Neuronal stem cell (in vitro differentiated cells): ENCODE results near the gene STXBP5.

Experiments used
- DNase-seq: peaks from one replicate; pipeline ENCODE4 v3.0.0-alpha.2; 2013; ENCODE audit warnings: low spot score
- H2AFZ ChIP-seq: one replicate; pipeline ENCODE4 v1.6.1; 2013; ENCODE audit warnings: mild to moderate bottlenecking, low read length, inconsistent platforms
- H2AK5ac ChIP-seq: 2 replicates; pipeline ENCODE4 v1.6.1; 2013; ENCODE audit warnings: low read depth, mild to moderate bottlenecking, inconsistent platforms, low read length, moderate library complexity, mixed read lengths
- H2BK120ac ChIP-seq: 2 replicates; pipeline ENCODE4 v1.6.1; 2013; ENCODE audit warnings: low read depth, mild to moderate bottlenecking, inconsistent platforms, low read length, moderate library complexity, mixed read lengths
- H2BK12ac ChIP-seq: one replicate; pipeline ENCODE4 v1.6.1; 2013; ENCODE audit warnings: low read length, inconsistent platforms
- H2BK15ac ChIP-seq: 2 replicates; pipeline ENCODE4 v1.6.1; 2013; ENCODE audit warnings: mild to moderate bottlenecking, low read length, inconsistent platforms, mixed read lengths
- H2BK5ac ChIP-seq: one replicate; pipeline ENCODE4 v1.6.1; 2013; ENCODE audit warnings: inconsistent platforms, mild to moderate bottlenecking, low read length, moderate library complexity
- H3K14ac ChIP-seq: one replicate; pipeline ENCODE4 v1.6.1; 2013; ENCODE audit warnings: low read length, inconsistent platforms
- H3K18ac ChIP-seq: 2 replicates; pipeline ENCODE4 v1.6.1; 2013; ENCODE audit warnings: low read length, inconsistent platforms
- H3K23ac ChIP-seq: 2 replicates; pipeline ENCODE4 v1.6.1; 2013; ENCODE audit warnings: low read depth, mild to moderate bottlenecking, mixed read lengths, low read length, inconsistent platforms; ENCODE audit not compliant: poor library complexity
- H3K27ac ChIP-seq: replicated peaks from 3 replicates; pipeline ENCODE4 v1.5.1; 2013; ENCODE audit warnings: low read length, inconsistent platforms
- H3K27me3 ChIP-seq, 3 experiments: 2 replicates each; pipeline ENCODE4 v1.6.1; 2013; ENCODE audit warnings: low read length in 3 of 3, mild to moderate bottlenecking in 2 of 3, inconsistent platforms in 1 of 3, low read depth in 1 of 3, mixed read lengths in 1 of 3, moderate library complexity in 1 of 3; ENCODE audit not compliant: control insufficient read depth in 3 of 3, insufficient read depth in 3 of 3
- H3K36me3 ChIP-seq, 2 donors: replicated peaks in 1 of 2; 2 replicates each; pipeline ENCODE4 v1.6.1; 2013; ENCODE audit warnings: low read length in 2 of 2; ENCODE audit not compliant: control insufficient read depth in 2 of 2, insufficient read depth in 2 of 2
- H3K4ac ChIP-seq: 2 replicates; pipeline ENCODE4 v1.6.1; 2013; ENCODE audit warnings: inconsistent platforms, mild to moderate bottlenecking, low read length, moderate library complexity
- H3K4me1 ChIP-seq, 2 donors: 1 replicate in 1 of 2; 2 replicates in 1 of 2; pipeline ENCODE4 v1.6.1; 2013; ENCODE audit warnings: low read length in 2 of 2, low read depth in 1 of 2; ENCODE audit not compliant: control insufficient read depth in 2 of 2, insufficient read depth in 1 of 2
- H3K4me2 ChIP-seq: one replicate; pipeline ENCODE4 v1.6.1; 2013; ENCODE audit warnings: mild to moderate bottlenecking, low read length, inconsistent platforms; ENCODE audit not compliant: insufficient read depth, poor library complexity, severe bottlenecking
- H3K4me3 ChIP-seq, 2 donors: 2 replicates each; pipeline ENCODE4 v1.5.1; 2013; ENCODE audit warnings: low read length in 2 of 2, mild to moderate bottlenecking in 2 of 2, inconsistent platforms in 1 of 2, moderate library complexity in 1 of 2
- H3K79me1 ChIP-seq: one replicate; pipeline ENCODE4 v1.6.1; 2013; ENCODE audit warnings: low read depth, mild to moderate bottlenecking, inconsistent platforms, low read length, moderate library complexity
- H3K9ac ChIP-seq: one replicate; pipeline ENCODE4 v1.6.1; 2013; ENCODE audit warnings: mild to moderate bottlenecking, low read depth, low read length, inconsistent platforms; ENCODE audit not compliant: poor library complexity
- H3K9me3 ChIP-seq, 2 donors: replicated peaks in 1 of 2; 2 replicates each; pipeline versions ENCODE3 to v1.6.1; 2013; ENCODE audit warnings: low read length in 2 of 2, mild to moderate bottlenecking in 2 of 2, inconsistent platforms in 1 of 2, low read depth in 1 of 2, mixed read lengths in 1 of 2, moderate library complexity in 1 of 2; ENCODE audit not compliant: control insufficient read depth in 2 of 2, insufficient read depth in 1 of 2
- H4K8ac ChIP-seq: one replicate; pipeline ENCODE4 v1.6.1; 2013; ENCODE audit warnings: low read depth, mild to moderate bottlenecking, inconsistent platforms, low read length, moderate library complexity
- H4K91ac ChIP-seq: one replicate; pipeline ENCODE4 v1.6.1; 2013; ENCODE audit warnings: low read length, low read depth, mild to moderate bottlenecking, inconsistent platforms; ENCODE audit not compliant: poor library complexity
- WGBS, 2 donors: extraction: QIAGEN DNeasy Blood & Tissue Kit; methylation state at CpG; one replicate each; pipeline ENCODE4 v1.1.7; 2013; ENCODE audit warnings: missing lambda C conversion rate in 2 of 2, mixed read lengths in 1 of 2; ENCODE audit not compliant: insufficient read length in 2 of 2, insufficient replicate concordance in 1 of 2; ENCODE audit errors: extremely low coverage in 2 of 2; 5-methylcytosine and 5-hydroxymethylcytosine counted together

Gene STXBP5

DNA sequence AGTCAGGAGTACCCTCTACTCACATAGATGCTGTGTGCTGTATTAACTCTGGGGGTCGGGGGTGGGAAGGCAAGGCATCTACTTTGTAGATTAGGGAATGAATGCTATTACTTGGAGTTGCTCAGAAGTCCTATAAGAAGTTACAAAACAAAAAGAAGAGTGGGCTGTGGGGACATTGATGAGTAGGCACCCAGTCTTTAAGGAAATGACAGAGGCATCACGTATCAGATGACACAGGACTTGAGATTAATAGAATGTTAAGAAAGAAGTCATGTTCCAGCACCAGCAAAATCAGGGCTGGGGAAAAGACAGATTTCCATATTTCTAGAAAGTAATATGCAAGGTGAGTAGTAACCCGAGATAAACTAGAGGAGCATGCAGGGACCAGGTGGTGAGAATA lies 19.0 kb upstream of the STXBP5 start:
- Histone ChIP-seq H3K27ac (no peak overlapping the region), H3K36me3 (no peaks in the 10 kb centered on the region), H2AK5ac (no peak overlapping the region), H3K4me3 (no peak overlapping the region), H3K14ac (no peak overlapping the region), H2BK12ac (no peak overlapping the region), H3K4me2 (no peak overlapping the region), H3K9ac (no peak overlapping the region), H2BK5ac (no peak overlapping the region), H3K27me3 (no peaks in the 10 kb centered on the region), H3K4me1 (no peaks in the 10 kb centered on the region), H3K18ac (no peak overlapping the region), H2AFZ (no peak overlapping the region), H3K4ac (no peak overlapping the region), H2BK15ac (no peak overlapping the region), H4K8ac (no peak overlapping the region), H3K23ac (no peak overlapping the region), H2BK120ac (no peak overlapping the region), H3K79me1 (no peaks in the 10 kb centered on the region), H4K91ac (no peak overlapping the region), H3K9me3 (no peaks in the 10 kb centered on the region)
- no CpG with 5 or more reads among the region's 3 CpGs for WGBS, 2 donors
- DNase-seq: no peak

DNA sequence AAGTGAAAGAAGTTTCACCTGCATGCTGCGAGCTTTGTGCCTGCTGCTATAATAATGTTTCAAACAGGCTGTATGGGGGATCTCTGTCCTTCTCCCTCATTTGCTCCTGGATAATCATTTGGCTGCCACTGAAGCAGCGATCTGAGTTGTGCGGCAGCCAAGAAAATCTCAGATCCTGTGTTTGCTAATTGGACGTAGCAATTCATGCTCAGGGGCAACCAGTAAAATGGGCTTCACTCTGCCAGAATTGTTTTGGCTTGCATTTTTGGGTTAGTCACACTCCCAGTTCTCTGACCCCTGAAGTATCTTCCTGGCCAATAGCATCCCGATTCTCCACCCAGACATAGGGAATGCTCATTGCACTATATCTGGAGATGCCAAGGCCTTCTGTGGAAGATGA lies 13.7 kb upstream of the STXBP5 start:
- WGBS, 2 donors: no CpG with 5 or more reads among the region's 5 CpGs

DNA sequence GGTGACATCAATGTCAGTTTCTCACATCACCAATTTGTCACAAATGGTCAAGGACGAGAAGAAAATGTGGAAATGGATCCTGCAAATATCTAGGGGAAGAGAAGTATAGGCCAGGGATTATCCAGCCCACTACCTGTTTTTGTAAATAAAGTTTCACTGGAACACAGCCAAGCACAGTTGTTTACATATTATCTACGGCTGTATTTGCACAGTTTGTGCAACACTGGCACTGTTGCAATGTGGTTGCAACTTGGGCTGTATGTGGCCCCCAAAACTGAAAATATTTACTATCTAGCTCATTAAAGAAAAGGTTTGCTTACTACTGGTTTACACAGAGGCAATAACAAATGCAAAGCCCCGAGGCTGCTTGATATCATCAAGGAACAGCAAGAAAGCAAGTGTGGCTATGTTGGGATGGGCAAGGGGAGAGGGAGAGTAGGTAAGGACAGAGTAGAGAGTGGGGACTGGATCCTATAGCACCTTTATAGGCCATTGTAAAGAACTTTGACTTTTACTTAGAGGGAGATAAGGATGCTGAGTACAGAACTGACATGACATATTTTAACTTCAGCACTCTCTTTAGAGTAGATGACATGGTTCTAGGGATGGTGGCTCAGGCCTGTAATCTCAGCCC lies 11.8 kb upstream of the STXBP5 start:
- Histone ChIP-seq H3K4ac (no peak overlapping the region), H3K36me3 (no peaks in the 10 kb centered on the region), H3K9ac (no peak overlapping the region), H4K8ac (no peak overlapping the region), H2BK5ac (no peak overlapping the region), H3K27me3 (peaks cover 0 to 3% (median 0%) of the 10 kb centered on the region in 3 experiments), H3K4me1 (no peaks in the 10 kb centered on the region), H2BK15ac (no peak overlapping the region), H3K9me3 (no peaks in the 10 kb centered on the region), H2BK120ac (no peak overlapping the region), H4K91ac (no peak overlapping the region), H3K4me2 (no peak overlapping the region), H2BK12ac (no peak overlapping the region), H3K79me1 (no peaks in the 10 kb centered on the region), H3K14ac (no peak overlapping the region), H3K4me3 (no peak overlapping the region), H3K23ac (no peak overlapping the region), H3K18ac (no peak overlapping the region), H2AFZ (no peak overlapping the region), H2AK5ac (no peak overlapping the region), H3K27ac (no peak overlapping the region)
- DNase-seq: no peak
- no CpG with 5 or more reads among the region's 3 CpGs for WGBS, 2 donors

More for the DNA sequence above, 13.7 kb upstream of the STXBP5 start:
- Histone ChIP-seq H4K91ac (no peak overlapping the region), H2AFZ (no peak overlapping the region), H2BK12ac (no peak overlapping the region), H3K18ac (no peak overlapping the region), H3K27ac (no peak overlapping the region), H2BK15ac (no peak overlapping the region), H3K27me3 (no peaks in the 10 kb centered on the region), H4K8ac (no peak overlapping the region), H3K4me1 (no peaks in the 10 kb centered on the region), H3K23ac (no peak overlapping the region), H3K9me3 (no peaks in the 10 kb centered on the region), H3K14ac (no peak overlapping the region), H2BK120ac (no peak overlapping the region), H3K79me1 (no peaks in the 10 kb centered on the region), H2AK5ac (no peak overlapping the region), H3K4me3 (no peak overlapping the region), H3K4ac (no peak overlapping the region), H3K9ac (no peak overlapping the region), H3K36me3 (no peaks in the 10 kb centered on the region), H2BK5ac (no peak overlapping the region), H3K4me2 (no peak overlapping the region)
- no peak for DNase-seq

DNA sequence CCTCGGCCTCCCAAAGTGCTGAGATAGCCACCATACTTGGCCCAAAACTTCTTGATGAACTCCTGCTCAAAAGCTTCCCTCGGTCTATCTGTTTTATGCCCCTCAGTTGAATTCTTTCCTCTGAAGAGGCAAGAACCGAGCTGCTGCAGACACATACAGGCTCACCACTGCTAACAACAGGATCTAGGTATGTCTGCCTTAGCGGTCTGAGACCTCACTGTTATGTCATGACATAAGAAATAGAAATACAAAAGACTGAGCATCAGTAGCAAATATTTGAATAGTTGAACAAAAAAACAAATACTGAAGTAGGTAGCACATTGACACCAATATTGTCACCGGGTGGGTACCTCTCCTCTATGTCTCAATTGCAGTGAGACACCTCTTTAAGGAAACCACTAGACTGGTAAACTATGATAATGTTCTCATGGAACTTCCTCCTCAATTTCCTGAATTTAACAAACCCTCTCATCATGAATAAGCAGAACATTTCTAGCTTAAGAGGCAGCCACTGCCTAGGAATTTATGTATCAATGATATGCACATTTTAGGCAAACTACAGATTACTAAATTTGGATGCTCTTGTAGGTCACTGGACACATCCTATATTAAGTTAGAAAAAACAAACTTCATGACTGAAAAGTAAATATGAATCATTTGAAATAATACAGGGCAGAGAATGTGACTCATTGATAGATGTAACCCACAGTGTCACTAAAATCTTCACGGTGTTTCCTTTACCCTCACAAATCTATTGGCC lies 9.4 kb upstream of the STXBP5 start:
- Histone ChIP-seq H3K36me3 (no peaks in the 10 kb centered on the region), H3K27me3 (peaks cover 0 to 4% (median 0%) of the 10 kb centered on the region in 3 experiments), H3K79me1 (no peaks in the 10 kb centered on the region), H4K8ac (no peak overlapping the region), H2AFZ (no peak overlapping the region), H2BK5ac (no peak overlapping the region), H3K23ac (no peak overlapping the region), H3K9me3 (no peaks in the 10 kb centered on the region), H2BK12ac (no peak overlapping the region), H3K4me3 (no peak overlapping the region), H2BK15ac (no peak overlapping the region), H3K9ac (no peak overlapping the region), H2AK5ac (no peak overlapping the region), H3K4me2 (no peak overlapping the region), H3K18ac (no peak overlapping the region), H3K27ac (no peak overlapping the region), H3K4ac (no peak overlapping the region), H3K14ac (no peak overlapping the region), H4K91ac (no peak overlapping the region), H3K4me1 (no peaks in the 10 kb centered on the region), H2BK120ac (no peak overlapping the region)
- no CpG with 5 or more reads among the region's 6 CpGs for WGBS, 2 donors
- DNase-seq: no peak
